ENCODE results near the gene SMYD3.

- no peak for TF ChIP-seq POLR2AphosphoS5 (IDR thresholded peaks at IDR 0.05; ENCODE audit: low read depth, low read length)
- TF ChIP-seq REST (IDR thresholded peaks at IDR 0.05; ENCODE audit: insufficient read depth in 1 of 2, low read depth in 2 of 2, low read length in 2 of 2): no peak
- TF ChIP-seq TAF1 (IDR thresholded peaks at IDR 0.05; ENCODE audit: borderline replicate concordance, insufficient read depth, low read length): no peak
Observed at GRCh38 chr1:246460406-246460805, 46.7 kb downstream of the SMYD3 start.
